Astrocyte of the spinal cord (primary cell): ENCODE results near the gene CACNA1B.

Source experiments
- DNase-seq: peaks from one replicate; pipeline ENCODE4 v3.0.0; 2011; ENCODE audit warnings: low read depth, low spot score
- H3K4me3 ChIP-seq: 2 replicates; pipeline ENCODE4 v1.5.1; 2011; ENCODE audit warnings: low read depth, mild to moderate bottlenecking, low read length, moderate library complexity
- CTCF ChIP-seq: IDR thresholded peaks from 2 replicates; pipeline ENCODE4 v1.5.1; 2012; ENCODE audit warnings: low read depth, mild to moderate bottlenecking, low read length, inconsistent platforms
- in situ Hi-C: cut with HindIII; loops from 2 replicates; pipeline ENCODE4 v1.10.0; 2017; ENCODE audit warnings: low sequenced_read_pairs

The CACNA1B gene

GRCh38 chr9:138049085-138049778, 171.7 kb downstream of the CACNA1B start:
- TF ChIP-seq CTCF: no peak
- in situ Hi-C loops: no loop called here
- H3K4me3 ChIP-seq: no peak overlapping the region
- no peak for DNase-seq

GRCh38 chr9:138049779-138050471, 172.3 kb downstream of the CACNA1B start:
- TF ChIP-seq CTCF: no peak
- no peak overlapping the region for H3K4me3 ChIP-seq
- in situ Hi-C loops: no loop called here
- no peak for DNase-seq

GRCh38 chr9:138050472-138051330, 173.1 kb downstream of the CACNA1B start:
- TF ChIP-seq CTCF: no peak
- in situ Hi-C loops: no loop called here
- H3K4me3 ChIP-seq: no peak overlapping the region
- no peak for DNase-seq

GRCh38 chr9:138051586-138052321, 174.2 kb downstream of the CACNA1B start:
- DNase-seq: no peak
- TF ChIP-seq CTCF: no peak
- H3K4me3 ChIP-seq: no peak overlapping the region
- in situ Hi-C loops: no loop called here

GRCh38 chr9:138052322-138052615, 174.7 kb downstream of the CACNA1B start:
- no peak overlapping the region for H3K4me3 ChIP-seq
- no peak for DNase-seq
- in situ Hi-C loops: no loop called here
- no peak for TF ChIP-seq CTCF

- H3K4me3 ChIP-seq: no peak overlapping the region
- in situ Hi-C loops: no loop called here
- no peak for TF ChIP-seq CTCF
These were observed 175.2 kb downstream of the CACNA1B start for GRCh38 chr9:138052635-138053320.

More at GRCh38 chr9:138052635-138053320, 175.2 kb downstream of the CACNA1B start:
- no peak for DNase-seq
